ENCODE data around the gene ALX4. TPM values are rescaled to one million over a fixed set of nuclear protein-coding genes. Genes with fewer than 3 reads are reported as not detected.

Gene ALX4
- total and polyA plus RNA-seq, 2 experiments from 2014 or later: not detected

DNA sequence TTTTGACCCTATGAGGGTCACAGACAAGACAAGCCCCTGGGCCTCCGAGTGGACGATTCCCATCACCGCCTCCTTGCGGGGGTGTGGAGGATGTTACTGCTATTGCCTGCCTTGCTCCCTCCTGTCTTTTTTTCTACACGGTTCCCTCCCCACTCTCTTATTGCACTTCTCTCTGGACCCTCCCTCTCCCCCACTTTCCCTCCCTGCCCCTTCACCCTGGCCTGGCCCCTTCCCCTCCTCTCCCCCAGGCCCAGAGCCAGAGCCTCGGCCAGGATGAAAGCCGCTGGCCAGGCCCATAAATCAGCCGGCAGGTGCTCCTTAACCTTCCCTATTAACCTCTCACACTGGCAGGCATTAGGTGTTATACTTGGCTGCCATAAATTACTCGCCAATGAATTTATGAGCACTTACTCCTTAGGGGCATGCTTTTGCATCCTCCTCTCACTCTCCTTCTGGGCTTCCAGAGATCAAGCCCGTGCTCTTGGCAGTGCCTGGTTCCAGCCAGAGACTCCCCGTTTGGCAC lies 18.3 kb upstream of the ALX4 start:
- no peak overlapping the region for H3K27ac Mint-ChIP-seq
- peaks cover 60% of the 10 kb centered on the region for H3K27me3 Mint-ChIP-seq (ENCODE audit: insufficient read depth, low read depth, poor library complexity)
- DNase-seq (ENCODE audit: low spot score): no peak
- TF ChIP-seq, protein P1, sequence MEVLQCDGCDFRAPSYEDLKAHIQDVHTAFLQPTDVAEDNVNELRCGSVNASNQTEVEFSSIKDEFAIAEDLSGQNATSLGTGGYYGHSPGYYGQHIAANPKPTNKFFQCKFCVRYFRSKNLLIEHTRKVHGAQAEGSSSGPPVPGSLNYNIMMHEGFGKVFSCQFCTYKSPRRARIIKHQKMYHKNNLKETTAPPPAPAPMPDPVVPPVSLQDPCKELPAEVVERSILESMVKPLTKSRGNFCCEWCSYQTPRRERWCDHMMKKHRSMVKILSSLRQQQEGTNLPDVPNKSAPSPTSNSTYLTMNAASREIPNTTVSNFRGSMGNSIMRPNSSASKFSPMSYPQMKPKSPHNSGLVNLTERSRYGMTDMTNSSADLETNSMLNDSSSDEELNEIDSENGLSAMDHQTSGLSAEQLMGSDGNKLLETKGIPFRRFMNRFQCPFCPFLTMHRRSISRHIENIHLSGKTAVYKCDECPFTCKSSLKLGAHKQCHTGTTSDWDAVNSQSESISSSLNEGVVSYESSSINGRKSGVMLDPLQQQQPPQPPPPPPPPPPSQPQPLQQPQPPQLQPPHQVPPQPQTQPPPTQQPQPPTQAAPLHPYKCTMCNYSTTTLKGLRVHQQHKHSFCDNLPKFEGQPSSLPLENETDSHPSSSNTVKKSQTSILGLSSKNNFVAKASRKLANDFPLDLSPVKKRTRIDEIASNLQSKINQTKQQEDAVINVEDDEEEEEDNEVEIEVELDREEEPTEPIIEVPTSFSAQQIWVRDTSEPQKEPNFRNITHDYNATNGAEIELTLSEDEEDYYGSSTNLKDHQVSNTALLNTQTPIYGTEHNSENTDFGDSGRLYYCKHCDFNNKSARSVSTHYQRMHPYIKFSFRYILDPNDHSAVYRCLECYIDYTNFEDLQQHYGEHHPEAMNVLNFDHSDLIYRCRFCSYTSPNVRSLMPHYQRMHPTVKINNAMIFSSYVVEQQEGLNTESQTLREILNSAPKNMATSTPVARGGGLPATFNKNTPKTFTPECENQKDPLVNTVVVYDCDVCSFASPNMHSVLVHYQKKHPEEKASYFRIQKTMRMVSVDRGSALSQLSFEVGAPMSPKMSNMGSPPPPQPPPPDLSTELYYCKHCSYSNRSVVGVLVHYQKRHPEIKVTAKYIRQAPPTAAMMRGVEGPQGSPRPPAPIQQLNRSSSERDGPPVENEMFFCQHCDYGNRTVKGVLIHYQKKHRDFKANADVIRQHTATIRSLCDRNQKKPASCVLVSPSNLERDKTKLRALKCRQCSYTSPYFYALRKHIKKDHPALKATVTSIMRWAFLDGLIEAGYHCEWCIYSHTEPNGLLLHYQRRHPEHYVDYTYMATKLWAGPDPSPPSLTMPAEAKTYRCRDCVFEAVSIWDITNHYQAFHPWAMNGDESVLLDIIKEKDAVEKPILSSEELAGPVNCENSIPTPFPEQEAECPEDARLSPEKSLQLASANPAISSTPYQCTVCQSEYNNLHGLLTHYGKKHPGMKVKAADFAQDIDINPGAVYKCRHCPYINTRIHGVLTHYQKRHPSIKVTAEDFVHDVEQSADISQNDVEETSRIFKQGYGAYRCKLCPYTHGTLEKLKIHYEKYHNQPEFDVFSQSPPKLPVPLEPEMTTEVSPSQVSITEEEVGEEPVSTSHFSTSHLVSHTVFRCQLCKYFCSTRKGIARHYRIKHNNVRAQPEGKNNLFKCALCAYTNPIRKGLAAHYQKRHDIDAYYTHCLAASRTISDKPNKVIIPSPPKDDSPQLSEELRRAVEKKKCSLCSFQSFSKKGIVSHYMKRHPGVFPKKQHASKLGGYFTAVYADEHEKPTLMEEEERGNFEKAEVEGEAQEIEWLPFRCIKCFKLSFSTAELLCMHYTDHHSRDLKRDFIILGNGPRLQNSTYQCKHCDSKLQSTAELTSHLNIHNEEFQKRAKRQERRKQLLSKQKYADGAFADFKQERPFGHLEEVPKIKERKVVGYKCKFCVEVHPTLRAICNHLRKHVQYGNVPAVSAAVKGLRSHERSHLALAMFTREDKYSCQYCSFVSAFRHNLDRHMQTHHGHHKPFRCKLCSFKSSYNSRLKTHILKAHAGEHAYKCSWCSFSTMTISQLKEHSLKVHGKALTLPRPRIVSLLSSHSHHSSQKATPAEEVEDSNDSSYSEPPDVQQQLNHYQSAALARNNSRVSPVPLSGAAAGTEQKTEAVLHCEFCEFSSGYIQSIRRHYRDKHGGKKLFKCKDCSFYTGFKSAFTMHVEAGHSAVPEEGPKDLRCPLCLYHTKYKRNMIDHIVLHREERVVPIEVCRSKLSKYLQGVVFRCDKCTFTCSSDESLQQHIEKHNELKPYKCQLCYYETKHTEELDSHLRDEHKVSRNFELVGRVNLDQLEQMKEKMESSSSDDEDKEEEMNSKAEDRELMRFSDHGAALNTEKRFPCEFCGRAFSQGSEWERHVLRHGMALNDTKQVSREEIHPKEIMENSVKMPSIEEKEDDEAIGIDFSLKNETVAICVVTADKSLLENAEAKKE (CRISPR knock-in tag; IDR thresholded peaks at IDR 0.05): no peak
- TF ChIP-seq, protein P2, sequence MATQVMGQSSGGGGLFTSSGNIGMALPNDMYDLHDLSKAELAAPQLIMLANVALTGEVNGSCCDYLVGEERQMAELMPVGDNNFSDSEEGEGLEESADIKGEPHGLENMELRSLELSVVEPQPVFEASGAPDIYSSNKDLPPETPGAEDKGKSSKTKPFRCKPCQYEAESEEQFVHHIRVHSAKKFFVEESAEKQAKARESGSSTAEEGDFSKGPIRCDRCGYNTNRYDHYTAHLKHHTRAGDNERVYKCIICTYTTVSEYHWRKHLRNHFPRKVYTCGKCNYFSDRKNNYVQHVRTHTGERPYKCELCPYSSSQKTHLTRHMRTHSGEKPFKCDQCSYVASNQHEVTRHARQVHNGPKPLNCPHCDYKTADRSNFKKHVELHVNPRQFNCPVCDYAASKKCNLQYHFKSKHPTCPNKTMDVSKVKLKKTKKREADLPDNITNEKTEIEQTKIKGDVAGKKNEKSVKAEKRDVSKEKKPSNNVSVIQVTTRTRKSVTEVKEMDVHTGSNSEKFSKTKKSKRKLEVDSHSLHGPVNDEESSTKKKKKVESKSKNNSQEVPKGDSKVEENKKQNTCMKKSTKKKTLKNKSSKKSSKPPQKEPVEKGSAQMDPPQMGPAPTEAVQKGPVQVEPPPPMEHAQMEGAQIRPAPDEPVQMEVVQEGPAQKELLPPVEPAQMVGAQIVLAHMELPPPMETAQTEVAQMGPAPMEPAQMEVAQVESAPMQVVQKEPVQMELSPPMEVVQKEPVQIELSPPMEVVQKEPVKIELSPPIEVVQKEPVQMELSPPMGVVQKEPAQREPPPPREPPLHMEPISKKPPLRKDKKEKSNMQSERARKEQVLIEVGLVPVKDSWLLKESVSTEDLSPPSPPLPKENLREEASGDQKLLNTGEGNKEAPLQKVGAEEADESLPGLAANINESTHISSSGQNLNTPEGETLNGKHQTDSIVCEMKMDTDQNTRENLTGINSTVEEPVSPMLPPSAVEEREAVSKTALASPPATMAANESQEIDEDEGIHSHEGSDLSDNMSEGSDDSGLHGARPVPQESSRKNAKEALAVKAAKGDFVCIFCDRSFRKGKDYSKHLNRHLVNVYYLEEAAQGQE (IDR thresholded peaks at IDR 0.05; ENCODE audit: unreplicated experiment): no peak
- TF ChIP-seq, protein P3, sequence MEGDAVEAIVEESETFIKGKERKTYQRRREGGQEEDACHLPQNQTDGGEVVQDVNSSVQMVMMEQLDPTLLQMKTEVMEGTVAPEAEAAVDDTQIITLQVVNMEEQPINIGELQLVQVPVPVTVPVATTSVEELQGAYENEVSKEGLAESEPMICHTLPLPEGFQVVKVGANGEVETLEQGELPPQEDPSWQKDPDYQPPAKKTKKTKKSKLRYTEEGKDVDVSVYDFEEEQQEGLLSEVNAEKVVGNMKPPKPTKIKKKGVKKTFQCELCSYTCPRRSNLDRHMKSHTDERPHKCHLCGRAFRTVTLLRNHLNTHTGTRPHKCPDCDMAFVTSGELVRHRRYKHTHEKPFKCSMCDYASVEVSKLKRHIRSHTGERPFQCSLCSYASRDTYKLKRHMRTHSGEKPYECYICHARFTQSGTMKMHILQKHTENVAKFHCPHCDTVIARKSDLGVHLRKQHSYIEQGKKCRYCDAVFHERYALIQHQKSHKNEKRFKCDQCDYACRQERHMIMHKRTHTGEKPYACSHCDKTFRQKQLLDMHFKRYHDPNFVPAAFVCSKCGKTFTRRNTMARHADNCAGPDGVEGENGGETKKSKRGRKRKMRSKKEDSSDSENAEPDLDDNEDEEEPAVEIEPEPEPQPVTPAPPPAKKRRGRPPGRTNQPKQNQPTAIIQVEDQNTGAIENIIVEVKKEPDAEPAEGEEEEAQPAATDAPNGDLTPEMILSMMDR (conservative IDR thresholded peaks at IDR 0.05; ENCODE audit: low read depth in 2 of 2): 0 out of 4 replicates have a peak, but pooled peaks of 1 of the 2 experiments have one; percentile 4
- TF ChIP-seq STAT1 (IDR thresholded peaks at IDR 0.05; ENCODE audit: unreplicated experiment) (no peak), ZNF331 (CRISPR knock-in tag; IDR thresholded peaks at IDR 0.05; ENCODE audit: low read depth) (no peak), POLR2AphosphoS5 (IDR thresholded peaks at IDR 0.05; ENCODE audit: low read depth) (no peak)
- TF ChIP-seq, protein P4, sequence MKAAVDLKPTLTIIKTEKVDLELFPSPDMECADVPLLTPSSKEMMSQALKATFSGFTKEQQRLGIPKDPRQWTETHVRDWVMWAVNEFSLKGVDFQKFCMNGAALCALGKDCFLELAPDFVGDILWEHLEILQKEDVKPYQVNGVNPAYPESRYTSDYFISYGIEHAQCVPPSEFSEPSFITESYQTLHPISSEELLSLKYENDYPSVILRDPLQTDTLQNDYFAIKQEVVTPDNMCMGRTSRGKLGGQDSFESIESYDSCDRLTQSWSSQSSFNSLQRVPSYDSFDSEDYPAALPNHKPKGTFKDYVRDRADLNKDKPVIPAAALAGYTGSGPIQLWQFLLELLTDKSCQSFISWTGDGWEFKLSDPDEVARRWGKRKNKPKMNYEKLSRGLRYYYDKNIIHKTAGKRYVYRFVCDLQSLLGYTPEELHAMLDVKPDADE (IDR thresholded peaks at IDR 0.05): no peak
- Histone ChIP-seq H3F3A (replicated peaks; ENCODE audit: low read depth) (no peaks in the 10 kb centered on the region), H3K4me1 (ENCODE audit: insufficient read depth) (peaks cover 6% of the 10 kb centered on the region; the same call in 1 of the 2 replicates), H3K4me3 (no peak overlapping the region), H3K27me3 (ENCODE audit: insufficient read depth) (peaks cover 93% of the 10 kb centered on the region), H4K20me1 (replicated peaks; ENCODE audit: insufficient read depth) (peaks cover 3% of the 10 kb centered on the region; the same call in 1 of the 2 replicates), H3K4me2 (no peak overlapping the region), H3K9me2 (ENCODE audit: insufficient read depth) (no peaks in the 10 kb centered on the region), H2AFZ (no peak overlapping the region), H3K79me2 (replicated peaks; ENCODE audit: insufficient read depth) (no peaks in the 10 kb centered on the region), H3K36me3 (ENCODE audit: insufficient read depth) (no peaks in the 10 kb centered on the region), H3K27ac (ENCODE audit: low read depth) (no peak overlapping the region)
- ATAC-seq: peak; percentile 35
- no peaks in the 10 kb centered on the region for H3K36me3 Mint-ChIP-seq (ENCODE audit: low read depth)
- H3K4me3 Mint-ChIP-seq: no peak overlapping the region
- H3K9me3 Mint-ChIP-seq: no peaks in the 10 kb centered on the region
- peaks cover 11% of the 10 kb centered on the region for H3K4me1 Mint-ChIP-seq

Measured in GM23338 (cell line).